ENCODE results near the gene CAPN7. TPM values are rescaled to one million over a fixed set of nuclear protein-coding genes. Genes with fewer than 3 reads are reported as not detected.

The CAPN7 gene
- total and polyA plus RNA-seq, 12 donors, result 8.9 to 38.0 (median 26.4) TPM

GRCh38 chr3:15301761-15302160, 95.7 kb downstream of the CAPN7 start:
- no peak for TF ChIP-seq CTCF (IDR thresholded peaks at IDR 0.05)
- Histone ChIP-seq H3K36me3 (peaks cover 0 to 35% (median 0%) of the 10 kb centered on the region in 9 donors), H3K4me1 (peaks cover 0 to 53% (median 38%) of the 10 kb centered on the region in 9 donors), H3K4me3 (no peak overlapping the region), H3K27me3 (no peaks in the 10 kb centered on the region), H3K9me3 (no peaks in the 10 kb centered on the region), H3K27ac (no peak overlapping the region)
- intact Hi-C loops (cut with DNase I), result no loop called here
- 97 to 98% methylated on average over 7 of the region's 7 CpGs for WGBS, 2 donors
- no peak for DNase-seq
- ATAC-seq, result no peak

Other genes with a start within 250 kb of the CAPN7 start
- 100 to 1,000 TPM in 4 of 10 donors, 10 to 100 TPM in 6; 64.7 to 190 (median 92.8) TPM for gene MRPS25, start 140.9 kb upstream of the CAPN7 start, total RNA-seq
- gene MRPS25, start 140.9 kb upstream of the CAPN7 start, polyA plus RNA-seq, result 100 to 1,000 TPM; 129 to 227 TPM
- gene RBSN, start 107.1 kb upstream of the CAPN7 start, total RNA-seq, result 10 to 100 TPM; 17.4 to 23.8 (median 21.2) TPM
- 1 to 10 TPM; 5.5 to 6.5 TPM for gene RBSN, start 107.1 kb upstream of the CAPN7 start, polyA plus RNA-seq
- 10 to 100 TPM in 4 of 10 donors, 1 to 10 TPM in 6; 6.7 to 22.4 (median 9.4) TPM for gene SH3BP5, start 126.3 kb downstream of the CAPN7 start, total RNA-seq
- gene SH3BP5, start 126.3 kb downstream of the CAPN7 start, polyA plus RNA-seq, result 10 to 100 TPM in 1 of 2 donors, 1 to 10 TPM in 1; 9.9 to 11.4 TPM
- 10 to 100 TPM in 2 of 10 donors, 1 to 10 TPM in 8; 7.1 to 11.3 (median 9.4) TPM for gene METTL6, start 221.3 kb downstream of the CAPN7 start, total RNA-seq
- 10 to 100 TPM in 1 of 2 donors, 1 to 10 TPM in 1; 3.8 to 11.0 TPM for gene METTL6, start 221.3 kb downstream of the CAPN7 start, polyA plus RNA-seq
- gene EAF1, start 221.4 kb downstream of the CAPN7 start, total RNA-seq, result 10 to 100 TPM in 2 of 10 donors, 1 to 10 TPM in 8; 7.0 to 12.4 (median 8.5) TPM
- gene EAF1, start 221.4 kb downstream of the CAPN7 start, polyA plus RNA-seq, result 1 to 10 TPM; 2.3 to 4.3 TPM